Peyer's patch (tissue), 4 donors: ENCODE data around the gene TMEM168.
"Not testable (repeated sequence)": the region's sequence is repeated elsewhere in the genome, so short reads cannot be mapped to it uniquely, and the experiment has no call there.

ENCODE experiments used
- POLR2A ChIP-seq, 2 donors: fragments of 450-650 bp; IDR thresholded peaks; one replicate each; pipeline ENCODE4 v1.5.1; 2017; ENCODE audit warnings: antibody characterized with exemption in 2 of 2, mild to moderate bottlenecking in 2 of 2, moderate library complexity in 2 of 2
- TF ChIP-seq, protein P1 (sequence below), 6 experiments: fragments of 450-650 bp in 4 of 6; fragments of 200-600 bp in 2 of 6; sonication (generic) in 1 of 6; IDR thresholded peaks; one replicate each; pipeline ENCODE4 v1.5.1; 2017 to 2019; ENCODE audit warnings: antibody characterized with exemption in 6 of 6, mild to moderate bottlenecking in 3 of 6, moderate library complexity in 1 of 6

DNA sequence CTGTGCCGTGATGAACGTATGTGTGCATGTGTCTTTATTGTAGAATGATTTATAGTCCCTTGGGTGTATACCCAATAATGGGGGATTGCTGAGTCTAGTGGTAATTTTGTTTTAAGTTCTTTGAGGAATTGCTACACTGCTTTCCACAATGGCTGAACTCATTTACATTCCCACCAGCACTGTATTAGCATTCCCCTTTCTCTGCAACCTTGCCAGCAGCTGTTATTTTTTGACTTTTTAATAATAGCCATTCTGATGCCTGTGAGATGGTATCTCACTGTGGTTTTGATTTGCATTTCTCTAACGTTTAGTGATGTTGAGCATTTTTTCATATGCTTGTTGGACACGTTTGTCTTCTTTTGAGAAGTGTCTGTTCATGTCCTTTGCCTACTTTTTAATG lies 45.7 kb upstream of the TMEM168 start:
- TF ChIP-seq, protein P1, sequence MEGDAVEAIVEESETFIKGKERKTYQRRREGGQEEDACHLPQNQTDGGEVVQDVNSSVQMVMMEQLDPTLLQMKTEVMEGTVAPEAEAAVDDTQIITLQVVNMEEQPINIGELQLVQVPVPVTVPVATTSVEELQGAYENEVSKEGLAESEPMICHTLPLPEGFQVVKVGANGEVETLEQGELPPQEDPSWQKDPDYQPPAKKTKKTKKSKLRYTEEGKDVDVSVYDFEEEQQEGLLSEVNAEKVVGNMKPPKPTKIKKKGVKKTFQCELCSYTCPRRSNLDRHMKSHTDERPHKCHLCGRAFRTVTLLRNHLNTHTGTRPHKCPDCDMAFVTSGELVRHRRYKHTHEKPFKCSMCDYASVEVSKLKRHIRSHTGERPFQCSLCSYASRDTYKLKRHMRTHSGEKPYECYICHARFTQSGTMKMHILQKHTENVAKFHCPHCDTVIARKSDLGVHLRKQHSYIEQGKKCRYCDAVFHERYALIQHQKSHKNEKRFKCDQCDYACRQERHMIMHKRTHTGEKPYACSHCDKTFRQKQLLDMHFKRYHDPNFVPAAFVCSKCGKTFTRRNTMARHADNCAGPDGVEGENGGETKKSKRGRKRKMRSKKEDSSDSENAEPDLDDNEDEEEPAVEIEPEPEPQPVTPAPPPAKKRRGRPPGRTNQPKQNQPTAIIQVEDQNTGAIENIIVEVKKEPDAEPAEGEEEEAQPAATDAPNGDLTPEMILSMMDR (IDR thresholded peaks at IDR 0.05) = not testable (repeated sequence)
- not testable (repeated sequence) for TF ChIP-seq POLR2A (IDR thresholded peaks at IDR 0.05)
